NCI-H226 (cell line): ENCODE results near the gene SCYGR2.
A peak's percentile ranks its signal among the peaks of the same experiment; 100 is the strongest.
"Not testable (repeated sequence)": the region's sequence is repeated elsewhere in the genome, so short reads cannot be mapped to it uniquely, and the experiment has no call there.

Experiments used
- DNase-seq: peaks from one replicate; pipeline ENCODE4 v3.0.0-alpha.2; 2015

Gene SCYGR2

GRCh38 chr2:227598835-227599503 is at the start of gene SCYGR2:
SCYGR2 (plus strand) TSS chr2:227598893; CDS start chr2:227598893, 0 bp downstream.
- DNase-seq: not testable (repeated sequence)

- DNase-seq: no peak
Measured at GRCh38 chr2:227551836-227552235, 46.9 kb upstream of the SCYGR2 start.

GRCh38 chr2:227562581-227562980 is 36.1 kb upstream of the SCYGR2 start:
- no peak for DNase-seq

GRCh38 chr2:227565080-227565479 is 33.6 kb upstream of the SCYGR2 start:
- no peak for DNase-seq

GRCh38 chr2:227566012-227566411 is 32.7 kb upstream of the SCYGR2 start:
- DNase-seq: no peak

- DNase-seq: no peak
Measured at GRCh38 chr2:227568852-227569169, 29.9 kb upstream of the SCYGR2 start.

- DNase-seq: no peak
Measured at GRCh38 chr2:227570615-227571014, 28.1 kb upstream of the SCYGR2 start.

GRCh38 chr2:227576110-227576509 is 22.6 kb upstream of the SCYGR2 start:
- peak; percentile 9 for DNase-seq

GRCh38 chr2:227576812-227577211 is 21.9 kb upstream of the SCYGR2 start:
- no peak for DNase-seq

GRCh38 chr2:227577555-227577954 is 21.1 kb upstream of the SCYGR2 start:
- DNase-seq: no peak

- no peak for DNase-seq
Measured at GRCh38 chr2:227578642-227579041, 20.1 kb upstream of the SCYGR2 start.

- no peak for DNase-seq
Measured at GRCh38 chr2:227579791-227580190, 18.9 kb upstream of the SCYGR2 start.

GRCh38 chr2:227582369-227582768 is 16.3 kb upstream of the SCYGR2 start:
- no peak for DNase-seq

GRCh38 chr2:227592694-227593387 is 5.9 kb upstream of the SCYGR2 start:
- DNase-seq: no peak

GRCh38 chr2:227595797-227596196 is 2.9 kb upstream of the SCYGR2 start:
- DNase-seq: no peak

GRCh38 chr2:227597036-227597435 is 1.7 kb upstream of the SCYGR2 start:
- no peak for DNase-seq

- peak; percentile 3 for DNase-seq
Measured at GRCh38 chr2:227597998-227598397, 695 bp upstream of the SCYGR2 start.

- no peak for DNase-seq
Measured at GRCh38 chr2:227602358-227602757, 3.7 kb downstream of the SCYGR2 start.

GRCh38 chr2:227606476-227606875 is 7.8 kb downstream of the SCYGR2 start:
- no peak for DNase-seq

GRCh38 chr2:227607941-227608340 is 9.2 kb downstream of the SCYGR2 start:
- DNase-seq: peak; percentile 48

GRCh38 chr2:227608561-227609338 is 10.1 kb downstream of the SCYGR2 start:
- DNase-seq: no peak

GRCh38 chr2:227610123-227610522 is 11.4 kb downstream of the SCYGR2 start:
- no peak for DNase-seq

GRCh38 chr2:227612546-227613271 is 14.0 kb downstream of the SCYGR2 start:
- no peak for DNase-seq
